ENCODE measurements around the gene ANKRD22.
"Not testable (repeated sequence)": the region's sequence is repeated elsewhere in the genome, so short reads cannot be mapped to it uniquely, and the experiment has no call there.

ANKRD22 gene

DNA sequence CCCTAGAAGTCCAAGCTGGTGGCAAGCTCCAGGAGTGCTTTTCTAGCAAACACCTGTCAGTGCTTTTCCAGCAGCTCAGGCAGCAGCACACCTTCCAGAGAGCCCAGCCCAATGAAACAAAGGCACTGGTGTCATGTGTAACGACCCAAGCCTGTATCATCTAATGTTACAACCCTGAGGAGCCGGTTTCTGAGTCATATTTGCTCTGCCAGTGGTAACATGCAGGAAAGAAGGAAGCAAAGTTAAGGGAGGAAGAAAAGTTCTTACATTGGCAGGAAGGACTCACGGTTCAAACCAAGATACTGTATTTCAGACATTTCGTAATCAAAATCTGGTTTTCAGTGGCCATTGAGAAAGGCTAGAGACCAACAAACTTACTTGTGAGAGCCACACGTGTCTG is at the start of gene ANKRD22:
ANKRD22 (minus strand) TSS at position 139 of the 400 bp plus-strand sequence. CDS start 237 bp downstream, outside the sequence.
- no peak for DNase-seq (ENCODE audit: low read depth in 2 of 2)

DNA sequence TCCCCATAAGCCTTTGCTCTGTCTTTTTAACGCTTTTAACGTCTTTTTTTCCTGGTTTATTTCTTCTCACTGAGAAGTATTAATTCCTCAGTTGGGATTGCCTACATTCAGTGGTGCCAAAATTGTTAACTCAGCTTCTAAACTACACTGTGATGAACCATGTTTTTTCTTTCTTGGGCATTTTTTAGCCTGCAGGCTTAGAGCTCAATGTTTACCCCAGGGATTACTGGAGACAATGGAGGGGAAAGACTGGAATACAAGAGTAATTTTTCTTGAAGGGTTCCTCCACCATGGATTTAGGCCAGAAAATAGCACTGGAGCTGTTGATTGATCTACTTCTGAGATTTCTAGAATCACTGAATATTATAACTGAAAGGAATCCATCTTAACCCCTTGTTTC is 48.2 kb upstream of the ANKRD22 start:
- DNase-seq (ENCODE audit: low read depth in 2 of 2): no peak

DNA sequence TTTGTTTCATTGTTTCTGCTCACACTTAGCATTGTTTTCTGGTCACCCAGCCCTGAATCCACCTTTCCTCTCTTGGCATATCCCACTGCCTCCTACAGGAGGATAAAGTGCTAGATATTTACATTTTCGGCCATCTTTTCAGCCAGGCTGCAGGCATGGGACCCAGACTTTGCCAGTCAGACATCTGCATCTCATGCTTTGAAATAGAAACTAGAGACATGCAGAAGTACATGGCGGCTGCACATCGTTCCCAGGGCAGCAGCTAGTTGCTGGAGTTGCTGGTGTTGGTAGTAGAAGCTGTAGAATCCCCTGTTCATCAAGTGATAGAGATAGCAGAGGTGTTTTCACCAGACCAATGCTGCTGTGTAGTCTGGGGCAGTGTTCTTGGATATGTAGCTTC is 47.1 kb upstream of the ANKRD22 start:
- DNase-seq (ENCODE audit: low read depth in 2 of 2): no peak

DNA sequence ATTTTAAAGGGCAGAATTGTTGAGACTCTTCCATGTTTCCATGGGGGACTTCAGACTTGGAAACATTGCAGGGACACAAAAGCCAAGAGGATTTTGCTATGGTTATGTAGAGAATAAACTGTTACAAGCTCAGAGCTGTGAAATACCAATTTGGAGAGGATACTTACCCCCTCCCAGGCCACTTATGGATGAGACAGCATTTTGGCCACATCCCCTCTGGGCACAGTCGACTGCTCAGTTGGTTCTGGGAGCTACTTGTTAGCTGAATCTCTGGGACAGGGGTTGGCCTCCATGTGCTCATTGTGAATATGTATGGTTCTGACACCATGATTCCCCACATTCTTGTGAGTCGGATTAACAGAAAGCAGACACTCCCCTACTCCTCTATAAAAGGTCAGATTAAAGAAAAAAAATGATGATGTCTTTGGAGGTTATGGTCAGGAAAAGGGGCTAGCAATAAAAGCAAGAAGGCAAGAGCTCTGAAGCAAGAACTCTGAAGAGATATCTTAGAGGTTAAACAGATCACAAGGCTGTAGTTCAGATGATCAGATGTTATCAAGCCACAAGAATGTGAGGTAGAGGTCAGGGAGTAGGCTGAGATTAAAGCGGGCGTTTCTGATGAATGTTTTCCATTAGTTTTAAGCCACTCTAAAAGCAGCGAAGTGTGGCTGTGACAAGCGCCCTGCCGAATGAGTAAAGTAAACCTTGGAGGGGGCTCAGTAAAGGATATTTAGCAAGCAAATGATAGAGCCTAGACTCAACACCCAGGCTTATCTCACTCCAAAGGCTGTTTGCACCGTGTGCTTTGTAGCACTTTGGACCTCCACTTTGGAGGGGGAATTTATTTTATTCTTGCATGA is 45.6 kb upstream of the ANKRD22 start:
- peak; percentile 15 to 31 for DNase-seq (ENCODE audit: low read depth in 2 of 2)

DNA sequence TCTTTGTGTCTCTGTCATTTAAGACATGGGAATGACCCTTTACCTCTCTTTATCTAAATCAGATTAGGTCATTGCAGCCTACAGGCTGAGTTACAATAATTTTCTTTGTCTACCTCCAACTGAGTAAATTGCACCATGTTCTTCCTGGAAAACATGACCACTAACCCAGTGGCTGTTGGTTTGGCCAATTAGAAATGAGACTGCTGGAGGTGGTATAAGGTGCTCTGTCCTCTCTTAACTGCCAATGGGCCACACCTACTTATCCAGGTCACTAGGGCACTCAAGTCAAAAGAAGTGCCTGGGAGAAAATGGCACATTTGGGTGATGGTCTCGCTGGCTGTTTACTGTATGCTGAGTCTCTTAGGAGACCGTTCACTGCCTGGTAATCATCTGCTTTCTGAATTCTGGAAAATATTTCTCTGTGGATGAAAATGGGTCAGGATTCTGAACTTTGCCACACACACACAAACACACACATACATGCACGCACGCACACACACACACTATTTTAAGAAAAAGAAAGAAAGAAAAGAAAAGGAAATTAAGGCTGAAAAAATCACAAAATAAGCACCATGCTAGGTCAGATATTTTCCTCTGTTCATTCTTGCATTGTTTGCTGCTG is 44.8 kb upstream of the ANKRD22 start:
- DNase-seq (ENCODE audit: low read depth in 2 of 2): no peak

DNA sequence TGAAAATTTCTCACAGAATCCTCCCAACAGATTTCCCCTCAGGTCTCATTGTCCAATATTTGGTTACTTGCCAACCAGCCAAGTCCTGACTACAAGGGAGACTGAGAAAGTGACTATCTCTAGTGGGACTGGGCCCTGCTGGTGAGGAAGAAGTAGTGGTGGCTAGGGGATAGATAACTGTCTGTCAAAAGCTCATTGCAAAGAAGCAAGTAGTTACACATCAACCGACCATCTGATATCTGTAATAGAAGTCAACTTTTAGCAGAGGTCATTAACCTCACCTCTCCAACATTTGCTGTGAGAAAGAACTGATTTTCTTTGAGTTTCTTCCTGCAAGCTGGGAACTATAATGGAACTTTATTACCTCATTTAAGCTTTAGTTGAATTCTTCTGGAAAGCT is 43.6 kb upstream of the ANKRD22 start:
- no peak for DNase-seq (ENCODE audit: low read depth in 2 of 2)

DNA sequence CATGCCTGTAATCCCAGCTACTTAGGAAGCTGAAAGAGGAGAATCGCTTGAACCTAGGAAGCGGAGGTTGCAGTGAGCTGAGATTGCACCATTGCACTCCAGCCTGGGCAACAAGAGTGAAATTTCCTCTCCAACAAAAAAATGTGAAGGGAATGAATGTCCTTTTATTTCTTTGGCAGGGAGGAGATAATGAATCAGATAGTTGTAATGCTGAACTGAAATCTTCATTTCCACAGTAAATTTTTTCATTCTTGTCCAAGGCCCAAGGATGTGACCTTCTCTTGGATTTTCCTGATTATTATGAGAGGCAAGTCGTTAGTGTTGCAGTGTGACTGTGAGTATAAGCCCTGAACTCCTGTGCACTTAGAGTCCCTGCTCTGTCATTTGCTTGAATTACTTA is 42.0 kb upstream of the ANKRD22 start:
- no peak for DNase-seq (ENCODE audit: low read depth in 2 of 2)

DNA sequence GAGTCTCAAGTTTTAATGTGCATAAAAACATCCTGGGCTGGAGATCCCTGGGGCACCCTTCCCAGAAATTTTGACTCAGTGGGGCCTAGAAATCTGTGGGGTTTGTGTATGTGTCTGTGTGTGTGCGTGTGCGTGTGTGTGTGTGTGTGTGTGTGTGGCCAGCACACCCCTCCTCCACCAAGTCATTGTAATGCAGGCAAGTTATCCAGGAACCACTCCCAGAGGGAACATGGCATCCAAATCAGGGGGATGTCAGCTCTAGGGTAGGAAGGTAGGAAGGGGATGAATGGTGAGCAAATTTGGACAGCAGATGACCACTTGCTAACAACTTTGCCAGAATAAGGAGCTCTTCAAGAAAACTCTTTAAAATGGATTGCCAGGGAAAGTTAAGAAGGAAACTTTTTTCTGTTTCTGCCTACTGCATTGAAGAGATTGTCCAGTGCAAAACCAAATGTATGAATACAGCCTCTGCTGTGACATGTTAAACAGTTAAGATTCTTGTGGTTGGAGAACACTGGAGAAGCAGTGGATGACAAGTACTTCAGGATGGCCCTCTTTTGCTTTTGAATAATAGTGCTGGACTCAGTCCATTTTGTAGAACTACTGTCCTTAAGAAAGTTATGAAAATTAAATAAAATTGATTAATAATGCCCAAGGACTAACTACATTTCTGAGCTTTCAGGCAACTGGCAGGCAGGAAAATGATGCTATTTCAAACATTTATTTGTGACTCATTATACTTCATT is 40.8 kb upstream of the ANKRD22 start:
- no peak for DNase-seq (ENCODE audit: low read depth in 2 of 2)

DNA sequence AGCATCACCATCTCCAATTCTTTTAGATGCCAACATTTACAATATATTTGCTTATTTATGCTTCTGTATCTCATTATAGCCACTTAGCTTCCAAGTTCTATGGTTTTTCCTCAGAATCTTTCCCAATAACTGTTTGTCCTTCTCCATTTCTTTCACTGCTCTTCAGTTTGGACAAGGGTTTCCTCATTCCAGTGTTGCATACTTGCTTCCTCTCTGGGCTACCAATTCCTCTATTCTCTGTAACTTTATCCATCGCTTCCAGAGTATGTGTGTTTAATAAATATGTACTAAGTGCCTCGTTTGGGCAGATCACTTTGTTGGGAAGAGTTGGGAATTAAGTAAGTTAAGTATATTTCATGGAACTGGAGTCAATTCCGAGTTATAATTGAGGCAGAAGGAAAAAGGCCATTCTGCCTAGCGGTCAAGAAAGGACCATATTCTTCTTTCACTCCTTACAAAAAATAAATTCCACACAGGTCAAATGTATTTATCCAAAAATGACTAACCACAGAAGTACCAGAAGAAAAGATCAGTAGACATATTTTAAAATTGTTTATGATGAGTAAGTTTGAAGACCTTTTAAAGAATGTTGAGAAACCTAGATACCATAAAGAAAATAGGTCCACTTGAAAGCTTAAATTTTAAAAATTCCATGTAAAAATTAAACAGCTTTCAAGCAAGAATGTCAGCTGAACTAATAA is 39.2 kb upstream of the ANKRD22 start:
- DNase-seq (ENCODE audit: low read depth in 2 of 2): no peak

DNA sequence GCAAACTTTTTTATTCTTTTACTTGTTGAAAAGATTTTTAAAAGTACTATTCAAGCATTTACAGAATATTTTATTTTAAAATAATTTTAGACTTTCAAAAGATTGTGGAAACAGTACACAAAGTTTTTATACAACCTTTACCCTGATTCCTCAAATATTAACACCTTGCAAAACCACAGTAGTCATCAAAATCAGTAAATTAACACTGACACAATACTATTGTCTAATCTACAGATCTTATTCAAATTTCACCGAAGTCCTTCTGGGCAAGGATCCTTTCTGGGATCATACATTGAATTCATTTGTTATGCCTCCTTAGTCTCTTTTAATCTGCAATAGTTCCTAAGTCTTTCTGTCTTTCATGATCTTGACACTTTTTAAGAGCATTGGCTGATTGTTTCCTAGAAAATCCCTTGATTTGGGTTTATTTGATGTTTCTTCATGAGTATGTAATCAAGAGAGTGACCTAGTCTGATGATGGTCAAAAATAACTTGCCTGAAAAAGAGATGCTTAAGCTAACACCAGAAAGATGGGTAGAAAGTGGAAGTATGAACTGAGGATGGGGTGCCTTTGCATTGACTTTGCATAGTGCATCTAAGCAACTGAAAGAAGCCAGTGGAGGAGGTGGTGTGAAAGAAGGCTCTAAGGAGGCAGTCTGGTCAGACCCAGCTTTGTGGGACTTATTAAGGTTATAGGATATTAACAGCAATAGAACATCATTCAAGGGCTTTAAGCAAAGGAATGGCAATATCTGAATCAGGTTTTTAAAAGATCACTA is 38.1 kb upstream of the ANKRD22 start:
- DNase-seq (ENCODE audit: low read depth in 2 of 2): no peak

DNA sequence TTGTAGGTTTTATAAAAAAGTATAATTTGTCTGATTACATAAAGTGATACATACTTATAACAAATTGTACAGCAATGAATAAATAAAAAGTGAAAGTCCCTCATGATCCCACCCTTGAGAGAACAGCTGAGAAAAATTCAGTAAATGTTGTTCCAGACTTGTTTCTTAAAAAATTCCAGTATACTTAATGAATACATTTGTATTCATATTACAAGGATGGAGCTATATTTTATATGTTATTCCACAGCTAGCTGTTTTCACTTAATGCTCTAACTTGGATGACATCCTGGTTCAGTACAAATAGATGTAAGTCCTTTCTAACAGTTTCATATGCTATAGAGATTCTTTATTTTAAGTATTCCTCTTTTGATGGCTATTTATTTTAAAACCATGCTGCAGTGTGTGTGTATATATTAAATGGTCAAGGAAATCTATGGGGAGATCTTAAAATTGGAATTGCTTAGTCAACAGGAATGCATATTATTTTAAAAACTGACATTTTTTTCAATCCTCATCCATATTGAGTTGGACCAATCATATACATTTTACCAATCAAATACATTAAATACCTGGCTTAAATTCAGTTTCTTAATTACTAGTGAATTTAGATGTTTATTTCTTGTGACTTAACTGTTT is 37.3 kb upstream of the ANKRD22 start:
- DNase-seq (ENCODE audit: low read depth in 2 of 2): no peak

DNA sequence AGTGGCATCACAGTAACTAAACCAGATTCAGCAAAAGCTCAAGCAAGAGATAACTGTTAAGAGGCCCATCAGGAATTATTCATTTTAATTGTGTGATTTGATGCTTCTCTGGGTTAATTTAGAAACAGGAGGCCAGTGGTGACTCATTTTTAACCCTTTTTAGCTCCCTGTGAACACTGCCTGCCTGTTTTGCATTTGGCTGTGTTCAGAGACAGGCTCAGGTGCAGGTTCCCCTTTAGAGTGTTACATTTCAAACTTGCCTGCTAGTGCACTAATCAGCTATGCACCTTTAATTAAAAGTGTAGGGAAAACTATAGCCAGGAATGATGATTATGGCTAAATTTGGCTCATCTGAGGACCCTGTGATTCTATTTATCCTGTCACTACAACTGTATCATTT is 34.9 kb upstream of the ANKRD22 start:
- no peak for DNase-seq (ENCODE audit: low read depth in 2 of 2)

DNA sequence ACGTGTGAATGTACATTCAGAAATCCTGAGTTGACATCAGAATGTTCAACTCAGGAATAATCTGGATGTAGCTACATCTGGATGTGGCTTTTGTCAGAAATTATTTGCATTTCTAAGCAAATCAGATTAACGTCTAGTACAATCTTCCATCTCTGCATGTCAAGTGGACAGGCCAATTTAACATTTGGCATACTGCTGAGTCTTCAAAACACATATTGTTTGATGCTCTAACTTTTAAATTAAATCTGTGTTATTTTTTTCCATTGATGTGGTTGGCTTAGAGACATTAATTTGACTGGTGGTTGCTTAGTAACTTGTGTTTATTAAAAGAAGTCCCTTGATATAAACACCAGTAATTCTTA is 31.8 kb upstream of the ANKRD22 start:
- DNase-seq (ENCODE audit: low read depth in 2 of 2): no peak

DNA sequence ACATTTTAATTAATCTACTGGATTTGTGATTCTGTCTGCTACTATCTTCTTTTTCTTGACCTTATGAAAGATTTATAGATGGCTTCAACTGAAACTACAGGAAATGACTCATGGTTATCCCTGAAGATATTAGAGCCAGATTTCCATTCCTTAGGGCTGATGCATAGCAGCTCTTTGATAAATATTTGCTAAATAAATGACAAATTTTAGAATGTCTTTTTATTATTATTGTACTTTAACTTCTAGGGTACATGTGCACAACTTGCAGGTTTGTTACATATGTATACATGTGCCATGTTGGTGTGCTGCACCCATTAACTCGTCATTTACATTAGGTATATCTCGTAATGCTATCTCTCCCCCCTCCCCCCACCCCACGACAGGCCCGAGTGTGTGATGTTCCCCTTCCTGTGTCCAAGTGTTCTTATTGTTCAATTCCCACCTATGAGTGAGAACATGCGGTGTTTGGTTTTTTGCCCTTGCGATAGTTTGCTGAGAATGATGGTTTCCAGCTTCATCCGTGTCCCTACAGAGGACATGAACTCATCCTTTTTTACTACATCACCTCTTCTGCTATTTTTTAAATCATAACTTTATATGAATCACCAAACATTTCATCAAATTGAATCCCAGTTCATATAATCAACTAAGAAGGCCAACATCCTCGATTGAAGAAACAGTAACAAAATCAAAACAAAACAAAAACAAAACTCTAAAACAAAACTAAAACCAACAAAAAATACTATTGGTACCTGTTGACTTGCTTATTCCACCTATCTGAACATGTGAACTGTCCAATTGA is 31.2 kb upstream of the ANKRD22 start:
- DNase-seq (ENCODE audit: low read depth in 2 of 2): not testable (repeated sequence)

DNA sequence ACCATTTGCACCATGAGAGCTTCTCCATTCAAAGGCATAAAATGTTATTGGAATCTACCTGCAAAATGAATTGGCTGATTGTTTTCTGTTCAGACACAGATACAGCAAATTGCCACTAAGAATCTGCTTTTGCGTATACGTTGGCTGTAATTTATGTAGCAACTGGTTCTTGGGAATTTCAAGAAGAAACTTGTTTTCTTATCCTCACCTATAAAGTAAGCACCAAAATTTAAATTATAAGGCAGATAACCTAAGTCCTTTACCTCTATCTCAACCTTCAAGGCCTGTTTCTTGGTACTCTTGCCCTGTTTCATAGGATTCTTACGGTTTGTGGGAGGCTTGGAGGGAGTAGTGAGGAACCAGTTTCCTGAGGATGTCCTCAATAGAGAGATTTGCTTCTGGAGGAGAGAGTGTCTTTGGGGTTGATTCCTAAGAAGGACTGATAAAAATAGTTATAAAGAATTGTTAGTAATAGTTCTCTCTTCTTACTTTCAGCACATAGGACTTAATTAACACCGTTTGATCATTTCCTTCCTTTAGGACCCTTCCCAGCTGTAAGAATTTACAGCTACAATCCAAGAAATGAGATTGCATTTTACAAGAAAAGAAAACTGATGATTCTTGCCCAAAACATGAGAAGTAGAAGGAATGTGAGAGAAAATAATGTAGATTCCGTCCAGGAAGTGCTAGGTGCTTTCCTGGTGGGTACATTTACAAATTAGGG is 30.4 kb upstream of the ANKRD22 start:
- no peak for DNase-seq (ENCODE audit: low read depth in 2 of 2)

DNA sequence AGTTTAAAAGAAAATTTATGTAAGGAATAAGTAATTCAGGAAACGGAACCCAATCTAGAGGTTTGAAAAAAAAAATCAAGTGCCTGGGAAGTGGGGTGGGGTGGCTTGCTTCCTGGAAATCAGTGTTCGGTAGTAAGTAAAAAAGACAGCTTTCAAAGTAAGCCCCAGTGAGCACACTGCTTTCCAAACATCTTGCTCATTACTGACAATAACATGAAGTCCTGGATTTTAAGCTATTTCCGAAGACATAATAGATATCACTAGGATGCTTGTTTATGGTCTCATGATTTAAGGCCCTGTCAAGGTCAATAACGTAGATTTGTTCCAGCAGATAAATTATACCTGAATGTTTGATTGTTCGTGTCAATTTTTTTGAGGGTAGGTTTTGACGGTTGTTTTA is 29.7 kb upstream of the ANKRD22 start:
- DNase-seq (ENCODE audit: low read depth in 2 of 2): no peak

DNA sequence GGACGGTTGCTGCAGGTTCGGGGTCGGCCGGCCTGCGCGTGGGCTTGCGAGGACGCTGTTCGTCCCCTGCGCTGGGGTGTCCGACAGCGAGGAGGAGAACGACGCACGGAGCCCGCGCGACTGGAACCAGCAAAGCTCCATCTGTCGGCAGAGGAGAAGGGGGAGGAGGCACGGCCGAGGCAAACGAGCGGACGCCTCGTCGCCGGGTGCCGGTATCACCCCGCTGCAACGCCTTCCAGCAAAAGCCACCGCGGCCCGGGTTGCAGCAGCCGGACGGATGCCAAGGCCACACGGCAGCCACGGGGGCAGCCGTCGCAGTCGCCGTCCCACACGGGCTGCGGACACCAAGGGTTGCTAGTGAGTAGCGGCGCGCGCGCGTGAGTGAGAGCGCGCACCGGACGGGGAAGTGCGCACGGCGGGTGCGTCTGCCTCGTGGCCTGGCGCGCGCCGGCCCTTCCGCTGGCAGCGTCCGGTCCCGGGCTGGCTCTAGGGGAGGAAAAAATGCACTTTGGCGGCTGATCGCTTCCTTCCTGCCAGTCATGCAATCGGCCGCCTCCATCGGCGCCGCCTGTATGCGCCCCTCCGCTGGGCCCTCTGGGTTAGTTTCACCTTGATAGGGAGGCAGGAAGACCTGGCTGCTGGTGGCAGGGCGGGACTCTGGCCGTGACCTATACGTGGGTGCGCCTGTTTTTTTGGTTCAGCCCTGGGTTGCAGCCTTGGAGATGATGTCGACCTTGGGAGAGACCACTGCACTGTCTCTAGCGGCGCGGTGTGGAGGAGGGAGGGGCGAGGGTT is 28.8 kb upstream of the ANKRD22 start:
- DNase-seq (ENCODE audit: low read depth in 2 of 2): peak; percentile 24 to 52

DNA sequence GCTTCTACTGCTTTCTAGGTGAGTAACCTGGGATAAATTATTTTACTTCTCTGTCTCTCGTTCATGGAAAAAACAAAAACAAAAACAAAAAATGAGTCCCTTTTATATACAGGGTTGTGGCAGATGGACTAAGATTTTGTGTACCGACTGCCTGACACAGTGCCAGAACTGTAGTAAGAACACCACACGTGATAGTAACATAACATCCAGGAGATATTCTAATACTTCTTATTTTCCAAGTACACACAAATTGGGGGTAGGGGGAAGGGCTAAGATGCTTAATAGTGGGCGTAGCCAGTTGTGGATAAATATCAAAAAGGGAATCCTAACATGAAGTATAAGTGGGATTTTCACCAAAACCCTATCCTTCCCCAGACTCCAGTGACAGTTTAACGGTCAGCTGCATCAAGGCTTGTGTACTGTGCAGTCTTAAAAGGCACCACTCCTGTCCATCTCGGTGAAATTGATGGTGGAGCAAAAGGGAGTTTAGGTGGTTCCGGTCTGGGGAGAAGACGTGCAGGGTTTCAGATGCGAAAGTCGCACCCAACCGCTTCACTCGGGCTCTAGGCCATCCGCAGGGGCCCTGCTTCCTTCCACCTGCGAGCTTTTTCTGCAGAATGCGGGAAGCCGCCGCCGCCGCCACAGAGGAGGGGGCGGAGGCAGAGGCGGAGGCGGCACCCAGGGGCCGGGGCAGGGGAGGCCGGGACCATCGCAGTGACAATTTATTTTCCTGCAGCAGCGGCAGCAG is 28.1 kb upstream of the ANKRD22 start, which contains the start of gene STAMBPL1:
STAMBPL1 (plus strand) TSS at position 712 of the 748 bp plus-strand sequence. CDS start 21,464 bp downstream, outside the sequence.
- peak; percentile 50 to 66 for DNase-seq (ENCODE audit: low read depth in 2 of 2)
